ENCODE data around the gene ITPR2. TPM values are rescaled to one million over a fixed set of nuclear protein-coding genes. Genes with fewer than 3 reads are reported as not detected.
"Not testable (repeated sequence)": the region's sequence is repeated elsewhere in the genome, so short reads cannot be mapped to it uniquely, and the experiment has no call there.

ITPR2 gene
- total RNA-seq, 2 donors from 2014 or later = 52.9 to 54.5 TPM

DNA sequence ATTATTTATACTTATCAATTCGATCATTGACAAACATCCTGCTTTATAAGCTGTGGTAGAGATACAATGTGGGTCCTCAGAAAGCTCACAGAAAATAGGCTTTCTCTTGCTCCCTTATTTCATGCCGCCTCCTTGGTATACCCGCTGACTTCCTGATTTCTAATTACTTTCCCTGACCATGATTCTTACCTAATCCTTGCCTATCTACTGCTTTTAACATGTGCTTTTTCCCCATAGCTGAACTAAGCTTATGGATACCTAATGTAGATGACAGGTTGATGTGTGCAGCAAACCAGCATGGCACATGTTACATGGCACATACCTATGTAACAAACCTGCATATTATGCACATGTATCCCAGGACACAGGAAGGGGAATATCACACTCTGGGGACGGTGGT, 65.1 kb downstream of the ITPR2 start:
- H3K36me3 Mint-ChIP-seq (ENCODE audit: low read depth) = peaks cover 7% of the 10 kb centered on the region
- H3K27ac Mint-ChIP-seq = no peak overlapping the region
- H3K4me3 Mint-ChIP-seq = no peak overlapping the region
- ATAC-seq (no peak), DNase-seq (no peak)
- H3K27me3 Mint-ChIP-seq = no peaks in the 10 kb centered on the region
- H3K9me3 ChIP-seq (ENCODE audit: control insufficient read depth, low read length, poor library complexity, severe bottlenecking) = no peaks in the 10 kb centered on the region
- H3K4me1 Mint-ChIP-seq = peaks cover 10% of the 10 kb centered on the region

DNA sequence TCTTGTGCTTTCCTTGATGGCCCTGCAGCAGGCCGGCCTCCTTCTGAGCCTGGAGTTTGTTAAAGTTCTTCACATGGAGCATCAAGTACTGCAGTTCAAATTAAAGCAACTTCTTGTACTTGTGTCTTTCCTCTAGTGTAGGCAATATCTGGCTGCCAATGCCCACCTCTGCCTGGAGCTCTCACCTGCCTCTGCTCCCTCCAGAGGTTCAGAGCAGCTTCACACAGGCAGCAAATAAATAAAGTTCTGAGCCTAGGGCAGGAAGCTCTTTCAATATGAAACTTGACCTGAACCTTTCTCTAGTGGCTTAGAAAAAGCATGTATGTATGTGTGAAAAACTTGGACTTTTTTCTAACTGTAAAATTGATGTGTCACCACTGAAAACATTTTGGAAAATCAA, 65.9 kb downstream of the ITPR2 start:
- H3K36me3 Mint-ChIP-seq (ENCODE audit: low read depth) = peaks cover 8% of the 10 kb centered on the region
- H3K4me3 Mint-ChIP-seq = no peak overlapping the region
- no peak overlapping the region for H3K27ac Mint-ChIP-seq
- peaks cover 10% of the 10 kb centered on the region for H3K4me1 Mint-ChIP-seq
- ATAC-seq (no peak), DNase-seq (no peak)
- H3K27me3 Mint-ChIP-seq = no peaks in the 10 kb centered on the region
- H3K9me3 ChIP-seq (ENCODE audit: control insufficient read depth, low read length, poor library complexity, severe bottlenecking) = peaks cover 3% of the 10 kb centered on the region

GRCh38 chr12:26762186-26762585, 70.8 kb downstream of the ITPR2 start:
- H3K9me3 ChIP-seq (ENCODE audit: control insufficient read depth, low read length, poor library complexity, severe bottlenecking) = peaks cover 8% of the 10 kb centered on the region
- H3K4me3 Mint-ChIP-seq = no peak overlapping the region
- peaks cover 7% of the 10 kb centered on the region for H3K36me3 Mint-ChIP-seq (ENCODE audit: low read depth)
- ATAC-seq (no peak), DNase-seq (no peak)
- no peaks in the 10 kb centered on the region for H3K4me1 Mint-ChIP-seq
- H3K27me3 Mint-ChIP-seq = no peaks in the 10 kb centered on the region
- no peak overlapping the region for H3K27ac Mint-ChIP-seq

DNA sequence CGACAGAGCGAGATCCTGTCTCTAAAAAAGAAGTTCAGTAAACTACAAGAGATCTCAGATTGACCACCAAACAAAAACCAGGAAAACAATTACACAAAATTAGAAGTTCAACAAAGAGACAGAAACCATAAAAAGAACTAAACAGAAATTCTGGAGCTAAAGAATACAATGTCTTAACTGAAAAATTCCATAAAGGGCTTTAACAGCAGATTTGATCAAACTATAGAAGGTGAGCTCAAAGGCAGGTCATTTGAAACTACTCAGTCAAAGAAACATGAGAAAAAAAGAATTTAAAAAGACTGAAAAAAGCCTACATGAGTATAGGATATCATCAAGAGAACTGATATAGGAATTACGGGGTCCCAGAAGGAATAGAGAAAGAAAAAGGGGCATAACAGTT, 71.2 kb downstream of the ITPR2 start:
- H3K9me3 ChIP-seq (ENCODE audit: control insufficient read depth, low read length, poor library complexity, severe bottlenecking) = peaks cover 8% of the 10 kb centered on the region
- DNase-seq (no peak), ATAC-seq (no peak)
- Mint-ChIP-seq H3K4me1 (no peaks in the 10 kb centered on the region), H3K27ac (no peak overlapping the region), H3K36me3 (ENCODE audit: low read depth) (peaks cover 4% of the 10 kb centered on the region), H3K4me3 (no peak overlapping the region), H3K27me3 (no peaks in the 10 kb centered on the region)

DNA sequence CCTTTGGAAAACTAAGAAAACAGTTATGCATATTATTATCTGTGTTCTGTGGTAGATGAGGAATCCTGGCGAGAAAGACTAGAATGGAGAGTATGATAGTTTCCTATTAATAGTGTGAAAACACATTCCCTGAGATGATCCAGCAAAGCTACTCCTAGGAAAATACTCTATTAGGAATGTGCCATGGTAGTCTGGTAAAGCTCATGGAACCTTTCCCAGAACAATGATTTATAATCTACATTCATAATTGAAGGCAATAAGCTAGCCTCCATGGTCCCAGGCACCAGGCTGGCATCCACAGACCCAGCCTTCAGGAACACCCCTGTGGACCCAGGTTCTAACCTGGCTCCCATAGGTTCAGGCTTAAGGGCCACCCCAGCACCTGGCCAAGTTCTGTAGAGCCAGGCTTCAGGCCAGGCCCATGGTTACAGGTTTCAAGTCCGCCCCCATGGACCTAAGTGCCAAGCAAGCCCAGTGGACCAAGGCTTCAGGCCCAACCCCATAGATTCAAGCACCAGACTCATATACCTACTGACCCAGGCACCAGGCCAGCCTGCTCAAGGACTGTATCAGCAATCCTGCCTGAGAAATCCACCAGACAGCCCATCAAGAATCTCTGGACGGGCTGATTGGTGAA, 72.2 kb downstream of the ITPR2 start:
- H3K9me3 ChIP-seq (ENCODE audit: control insufficient read depth, low read length, poor library complexity, severe bottlenecking) = peaks cover 8% of the 10 kb centered on the region
- DNase-seq (no peak), ATAC-seq (no peak)
- Mint-ChIP-seq H3K27me3 (no peaks in the 10 kb centered on the region), H3K36me3 (ENCODE audit: low read depth) (peaks cover 2% of the 10 kb centered on the region), H3K27ac (no peak overlapping the region), H3K4me3 (no peak overlapping the region), H3K4me1 (no peaks in the 10 kb centered on the region)

GRCh38 chr12:26755362-26755761, 77.6 kb downstream of the ITPR2 start:
- H3K27me3 Mint-ChIP-seq; H3K36me3 Mint-ChIP-seq (ENCODE audit: low read depth); H3K4me1 Mint-ChIP-seq; H3K27ac Mint-ChIP-seq; H3K4me3 Mint-ChIP-seq; DNase-seq; ATAC-seq; H3K9me3 ChIP-seq (ENCODE audit: control insufficient read depth, low read length, poor library complexity, severe bottlenecking): not testable (repeated sequence)

DNA sequence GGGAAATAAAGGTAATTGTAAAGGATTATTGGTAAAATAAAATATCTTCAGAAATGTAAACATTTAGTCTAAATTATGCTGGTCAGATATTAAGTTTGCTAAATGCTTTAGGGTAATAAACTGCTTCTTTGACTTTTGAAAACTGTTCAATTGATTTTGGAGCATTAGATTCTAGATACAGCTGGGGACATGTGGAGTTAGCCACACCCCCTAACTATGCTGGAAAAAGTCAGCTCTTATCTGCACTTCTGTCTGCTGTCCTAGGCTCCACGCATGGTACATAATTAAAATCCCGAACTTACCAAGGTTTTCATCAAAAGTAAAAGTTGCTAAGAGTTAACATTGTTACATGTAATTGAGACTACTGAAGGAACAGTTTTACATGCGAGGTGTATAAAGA, 78.8 kb downstream of the ITPR2 start:
- no peak for DNase-seq
- Mint-ChIP-seq H3K36me3 (ENCODE audit: low read depth) (no peaks in the 10 kb centered on the region), H3K27me3 (no peaks in the 10 kb centered on the region), H3K4me3 (no peak overlapping the region), H3K4me1 (peaks cover 13% of the 10 kb centered on the region), H3K27ac (no peak overlapping the region)
- H3K9me3 ChIP-seq (ENCODE audit: control insufficient read depth, low read length, poor library complexity, severe bottlenecking) = no peaks in the 10 kb centered on the region
- no peak for ATAC-seq

DNA sequence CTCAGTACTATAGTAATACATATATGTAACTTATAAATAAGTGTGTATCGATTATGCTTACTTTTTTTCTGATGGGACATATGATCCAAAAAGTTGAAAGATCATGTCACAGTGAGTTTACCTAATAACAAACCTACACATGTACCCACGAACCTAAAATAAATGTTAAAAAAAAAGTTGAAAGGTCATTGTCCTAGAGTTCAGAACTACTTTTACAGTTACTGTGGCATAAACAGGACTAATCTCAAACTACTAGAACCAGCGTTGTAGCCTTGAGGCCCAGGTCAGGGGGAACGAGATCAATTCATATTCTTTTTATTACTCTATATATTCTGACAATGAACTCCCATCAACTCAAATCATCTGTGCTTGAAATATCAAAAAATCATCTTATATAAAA, 81.8 kb downstream of the ITPR2 start:
- no peak for ATAC-seq

DNA sequence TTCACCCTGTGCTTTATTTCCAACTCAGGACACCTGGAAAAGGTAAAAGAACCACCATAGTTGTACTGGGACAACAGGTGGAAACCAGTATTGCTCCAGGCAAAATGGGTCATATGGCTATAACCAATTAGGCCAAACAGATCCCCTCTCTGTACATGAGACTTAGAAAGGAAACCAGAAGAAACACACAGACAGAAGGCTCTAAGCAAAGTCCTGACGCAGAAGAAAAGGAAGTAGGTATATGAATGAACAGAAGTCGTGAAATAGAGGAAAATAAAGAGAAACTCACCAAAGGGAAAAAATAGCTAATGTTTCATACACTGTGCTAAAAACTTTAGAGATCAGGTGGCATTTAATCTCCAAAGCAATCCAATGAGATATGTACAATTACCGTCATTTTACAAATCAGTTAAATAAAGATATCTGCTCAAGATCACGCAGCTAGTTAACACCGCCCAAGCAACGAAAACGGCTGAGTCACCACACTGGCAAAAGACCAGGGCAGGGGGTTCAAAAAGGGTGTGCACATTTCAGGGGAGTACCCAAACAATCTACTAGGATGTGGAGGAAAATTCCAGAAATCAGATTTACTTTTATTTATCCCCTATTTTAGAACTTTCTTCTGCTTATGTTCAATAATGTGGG, 82.3 kb downstream of the ITPR2 start:
- Mint-ChIP-seq H3K36me3 (ENCODE audit: low read depth) (no peaks in the 10 kb centered on the region), H3K27ac (no peak overlapping the region), H3K27me3 (no peaks in the 10 kb centered on the region), H3K4me1 (peaks cover 30% of the 10 kb centered on the region), H3K4me3 (peak overlapping the region; percentile 3)
- ATAC-seq (no peak), DNase-seq (no peak)
- no peaks in the 10 kb centered on the region for H3K9me3 ChIP-seq (ENCODE audit: control insufficient read depth, low read length, poor library complexity, severe bottlenecking)

More for the DNA sequence above, 81.8 kb downstream of the ITPR2 start:
- H3K36me3 Mint-ChIP-seq (ENCODE audit: low read depth) = no peaks in the 10 kb centered on the region
- H3K4me1 Mint-ChIP-seq = peaks cover 29% of the 10 kb centered on the region
- H3K27me3 Mint-ChIP-seq = no peaks in the 10 kb centered on the region
- H3K9me3 ChIP-seq (ENCODE audit: control insufficient read depth, low read length, poor library complexity, severe bottlenecking) = no peaks in the 10 kb centered on the region
- DNase-seq = no peak
- H3K27ac Mint-ChIP-seq = no peak overlapping the region
- H3K4me3 Mint-ChIP-seq = no peak overlapping the region

DNA sequence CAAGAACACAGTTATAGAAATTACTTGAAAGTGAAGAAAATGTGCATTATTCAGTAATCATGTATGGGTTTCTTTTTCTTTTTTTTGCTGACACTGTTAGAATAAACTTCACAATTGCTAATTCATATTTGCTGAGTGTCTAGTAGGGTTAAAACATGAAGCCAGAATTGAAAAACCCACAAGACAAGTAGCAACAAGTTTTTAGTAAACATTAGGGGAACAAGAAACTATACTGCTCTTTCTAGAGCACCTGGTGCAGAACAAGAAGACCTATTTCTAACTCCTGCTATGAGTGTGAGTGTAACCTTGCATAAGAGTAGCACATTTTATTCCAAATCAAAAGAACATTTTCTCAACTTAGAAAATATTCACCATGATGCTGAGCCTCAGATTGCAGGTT, 83.2 kb downstream of the ITPR2 start:
- H3K4me3 Mint-ChIP-seq = no peak overlapping the region
- H3K36me3 Mint-ChIP-seq (ENCODE audit: low read depth) = no peaks in the 10 kb centered on the region
- DNase-seq (no peak), ATAC-seq (no peak)
- H3K9me3 ChIP-seq (ENCODE audit: control insufficient read depth, low read length, poor library complexity, severe bottlenecking) = no peaks in the 10 kb centered on the region
- H3K4me1 Mint-ChIP-seq = peaks cover 30% of the 10 kb centered on the region
- no peaks in the 10 kb centered on the region for H3K27me3 Mint-ChIP-seq
- no peak overlapping the region for H3K27ac Mint-ChIP-seq

- H3K4me3 Mint-ChIP-seq = no peak overlapping the region
- peaks cover 30% of the 10 kb centered on the region for H3K4me1 Mint-ChIP-seq
These were observed 84.1 kb downstream of the ITPR2 start for GRCh38 chr12:26748741-26749431.

DNA sequence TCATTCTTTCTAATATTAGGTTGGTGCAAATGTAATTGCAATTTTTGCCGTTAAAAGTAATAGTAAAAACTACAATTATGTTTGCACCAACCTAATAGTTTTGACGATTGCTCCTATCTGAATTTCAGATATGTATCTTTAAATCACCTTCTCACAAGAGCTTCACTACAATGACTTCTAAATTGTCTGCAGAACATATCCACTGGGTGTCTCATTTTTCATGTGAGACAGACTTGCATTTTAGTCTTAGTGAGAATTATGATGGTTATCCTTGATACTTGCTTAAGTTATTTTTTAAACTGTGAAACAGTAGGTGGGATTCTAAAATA, 84.6 kb downstream of the ITPR2 start:
- Mint-ChIP-seq H3K36me3 (ENCODE audit: low read depth) (no peaks in the 10 kb centered on the region), H3K4me1 (peaks cover 29% of the 10 kb centered on the region), H3K4me3 (no peak overlapping the region), H3K27me3 (no peaks in the 10 kb centered on the region), H3K27ac (peak overlapping the region; percentile 10)
- no peak for ATAC-seq
- no peak for DNase-seq
- H3K9me3 ChIP-seq (ENCODE audit: control insufficient read depth, low read length, poor library complexity, severe bottlenecking) = no peaks in the 10 kb centered on the region

More at GRCh38 chr12:26748741-26749431, 84.1 kb downstream of the ITPR2 start:
- H3K9me3 ChIP-seq (ENCODE audit: control insufficient read depth, low read length, poor library complexity, severe bottlenecking) = no peaks in the 10 kb centered on the region
- Mint-ChIP-seq H3K36me3 (ENCODE audit: low read depth) (no peaks in the 10 kb centered on the region), H3K27me3 (no peaks in the 10 kb centered on the region), H3K27ac (peak overlapping the region; percentile 10)
- DNase-seq (no peak), ATAC-seq (no peak)

DNA sequence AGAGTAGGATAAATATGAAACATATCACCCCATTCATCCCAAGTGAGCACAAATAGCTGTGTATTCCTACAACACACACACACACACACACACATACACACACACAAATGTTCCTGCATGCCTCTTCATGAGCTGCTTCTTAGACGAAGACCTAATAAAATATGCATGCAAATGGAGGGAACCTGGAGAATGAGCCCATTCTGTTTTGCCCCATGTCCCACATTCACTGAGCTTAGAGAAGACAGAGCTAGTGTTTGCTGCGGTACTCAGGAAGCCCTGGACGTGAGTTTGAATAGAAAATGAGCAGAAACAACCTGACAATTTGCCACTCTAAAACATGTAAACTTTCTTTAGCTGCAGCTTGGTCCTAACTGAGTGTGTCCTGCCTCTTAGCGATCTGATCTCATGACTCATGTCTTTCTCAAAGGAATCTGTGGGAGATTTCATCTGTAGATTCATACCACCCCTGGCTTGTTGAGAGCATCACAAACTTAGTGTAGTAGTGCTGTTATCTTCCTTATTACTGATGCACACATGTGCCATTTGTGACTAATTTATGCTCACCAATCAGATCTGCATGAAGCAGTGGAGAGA, 86.8 kb downstream of the ITPR2 start:
- Mint-ChIP-seq H3K36me3 (ENCODE audit: low read depth) (no peaks in the 10 kb centered on the region), H3K4me3 (no peak overlapping the region), H3K27ac (no peak overlapping the region), H3K4me1 (peaks cover 28% of the 10 kb centered on the region), H3K27me3 (no peaks in the 10 kb centered on the region)
- ATAC-seq = no peak
- H3K9me3 ChIP-seq (ENCODE audit: control insufficient read depth, low read length, poor library complexity, severe bottlenecking) = no peaks in the 10 kb centered on the region
- no peak for DNase-seq

All from T-helper 17 cell (primary cell).